ENCODE measurements around the gene OR4X1.
"Not testable (repeated sequence)": the region's sequence is repeated elsewhere in the genome, so short reads cannot be mapped to it uniquely, and the experiment has no call there.

OR4X1 gene

GRCh38 chr11:48263423-48263911, at the start of gene OR4X1:
Gene OR4X1, plus strand, starts transcription at chr11:48263861. Its CDS starts 0 bp downstream, at chr11:48263861.
- DNase-seq: no peak

- no peak for DNase-seq
These were observed 47.2 kb upstream of the OR4X1 start, which contains the start of gene OR4B1 for GRCh38 chr11:48216510-48216909. Gene OR4B1, plus strand, starts transcription at chr11:48216810. Its CDS starts 0 bp downstream, at chr11:48216810.

GRCh38 chr11:48228761-48229160, 34.9 kb upstream of the OR4X1 start:
- no peak for DNase-seq

GRCh38 chr11:48230057-48230456, 33.6 kb upstream of the OR4X1 start:
- not testable (repeated sequence) for DNase-seq

- DNase-seq: no peak
These were observed 25.9 kb upstream of the OR4X1 start for GRCh38 chr11:48237727-48238126.

- no peak for DNase-seq
These were observed 21.2 kb upstream of the OR4X1 start for GRCh38 chr11:48242501-48242900.

GRCh38 chr11:48244804-48245203, 18.9 kb upstream of the OR4X1 start, which contains the start of gene OR4X2:
Gene OR4X2, plus strand, starts transcription at chr11:48245104. Its CDS starts 0 bp downstream, at chr11:48245104.
- no peak for DNase-seq

GRCh38 chr11:48248902-48249301, 14.8 kb upstream of the OR4X1 start:
- DNase-seq: no peak

GRCh38 chr11:48261600-48261999, 2.1 kb upstream of the OR4X1 start:
- DNase-seq: no peak

GRCh38 chr11:48270621-48271020, 7.0 kb downstream of the OR4X1 start:
- no peak for DNase-seq

GRCh38 chr11:48272606-48273005, 8.9 kb downstream of the OR4X1 start:
- DNase-seq: no peak

- no peak for DNase-seq
These were observed 42.3 kb downstream of the OR4X1 start, which contains the start of gene OR4S1 for GRCh38 chr11:48305923-48306322. Gene OR4S1, plus strand, starts transcription at chr11:48306223. Its CDS starts 0 bp downstream, at chr11:48306223.

GRCh38 chr11:48307760-48308386, 44.2 kb downstream of the OR4X1 start:
- DNase-seq: peak; percentile 80

- not testable (repeated sequence) for DNase-seq
These were observed 49.9 kb downstream of the OR4X1 start for GRCh38 chr11:48313590-48313989.
